Esophagus squamous epithelium (tissue), 4 donors: Measurements from ENCODE around the gene CNIH2.

ENCODE experiments used
- POLR2A ChIP-seq, 4 donors: fragments of 450-650 bp; IDR thresholded peaks; one replicate each; pipeline ENCODE4 v1.6.1; 2017; ENCODE audit warnings: antibody characterized with exemption in 4 of 4, mild to moderate bottlenecking in 4 of 4, moderate library complexity in 3 of 4
- TF ChIP-seq, protein P1 (sequence below), 6 experiments: fragments of 450-650 bp in 4 of 6; fragments of 200-600 bp in 2 of 6; sonication (generic) in 2 of 6; IDR thresholded peaks; one replicate each; pipeline ENCODE4 v1.5.1; 2016 to 2019; ENCODE audit warnings: antibody characterized with exemption in 6 of 6, mild to moderate bottlenecking in 4 of 6, moderate library complexity in 4 of 6

- TF ChIP-seq, protein P1, sequence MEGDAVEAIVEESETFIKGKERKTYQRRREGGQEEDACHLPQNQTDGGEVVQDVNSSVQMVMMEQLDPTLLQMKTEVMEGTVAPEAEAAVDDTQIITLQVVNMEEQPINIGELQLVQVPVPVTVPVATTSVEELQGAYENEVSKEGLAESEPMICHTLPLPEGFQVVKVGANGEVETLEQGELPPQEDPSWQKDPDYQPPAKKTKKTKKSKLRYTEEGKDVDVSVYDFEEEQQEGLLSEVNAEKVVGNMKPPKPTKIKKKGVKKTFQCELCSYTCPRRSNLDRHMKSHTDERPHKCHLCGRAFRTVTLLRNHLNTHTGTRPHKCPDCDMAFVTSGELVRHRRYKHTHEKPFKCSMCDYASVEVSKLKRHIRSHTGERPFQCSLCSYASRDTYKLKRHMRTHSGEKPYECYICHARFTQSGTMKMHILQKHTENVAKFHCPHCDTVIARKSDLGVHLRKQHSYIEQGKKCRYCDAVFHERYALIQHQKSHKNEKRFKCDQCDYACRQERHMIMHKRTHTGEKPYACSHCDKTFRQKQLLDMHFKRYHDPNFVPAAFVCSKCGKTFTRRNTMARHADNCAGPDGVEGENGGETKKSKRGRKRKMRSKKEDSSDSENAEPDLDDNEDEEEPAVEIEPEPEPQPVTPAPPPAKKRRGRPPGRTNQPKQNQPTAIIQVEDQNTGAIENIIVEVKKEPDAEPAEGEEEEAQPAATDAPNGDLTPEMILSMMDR (IDR thresholded peaks at IDR 0.05), result no peak
- no peak for TF ChIP-seq POLR2A (IDR thresholded peaks at IDR 0.05)
Measured at GRCh38 chr11:66313321-66314185, 35.6 kb downstream of the CNIH2 start.
